Measurements from ENCODE around the gene NUP54.

DNA sequence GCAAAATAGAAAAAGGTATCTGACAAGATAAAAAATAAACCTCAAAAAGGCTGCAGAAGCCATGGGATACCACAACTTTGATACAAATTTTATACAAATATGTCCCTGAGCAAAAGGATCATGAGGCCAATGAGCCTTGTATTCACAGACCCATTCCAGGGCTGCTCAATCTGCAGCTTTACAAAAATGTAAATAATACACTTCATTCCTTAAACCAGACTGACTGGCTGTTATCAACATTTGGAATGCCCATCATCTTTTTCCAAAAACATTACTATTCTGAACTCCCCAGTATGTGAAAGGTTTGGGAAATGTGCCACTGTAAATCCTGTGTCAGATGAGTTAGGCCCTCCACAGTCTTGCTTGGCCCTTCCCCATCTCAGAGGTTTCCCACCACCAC, 40.0 kb upstream of the NUP54 start:
- TF ChIP-seq, protein P1, sequence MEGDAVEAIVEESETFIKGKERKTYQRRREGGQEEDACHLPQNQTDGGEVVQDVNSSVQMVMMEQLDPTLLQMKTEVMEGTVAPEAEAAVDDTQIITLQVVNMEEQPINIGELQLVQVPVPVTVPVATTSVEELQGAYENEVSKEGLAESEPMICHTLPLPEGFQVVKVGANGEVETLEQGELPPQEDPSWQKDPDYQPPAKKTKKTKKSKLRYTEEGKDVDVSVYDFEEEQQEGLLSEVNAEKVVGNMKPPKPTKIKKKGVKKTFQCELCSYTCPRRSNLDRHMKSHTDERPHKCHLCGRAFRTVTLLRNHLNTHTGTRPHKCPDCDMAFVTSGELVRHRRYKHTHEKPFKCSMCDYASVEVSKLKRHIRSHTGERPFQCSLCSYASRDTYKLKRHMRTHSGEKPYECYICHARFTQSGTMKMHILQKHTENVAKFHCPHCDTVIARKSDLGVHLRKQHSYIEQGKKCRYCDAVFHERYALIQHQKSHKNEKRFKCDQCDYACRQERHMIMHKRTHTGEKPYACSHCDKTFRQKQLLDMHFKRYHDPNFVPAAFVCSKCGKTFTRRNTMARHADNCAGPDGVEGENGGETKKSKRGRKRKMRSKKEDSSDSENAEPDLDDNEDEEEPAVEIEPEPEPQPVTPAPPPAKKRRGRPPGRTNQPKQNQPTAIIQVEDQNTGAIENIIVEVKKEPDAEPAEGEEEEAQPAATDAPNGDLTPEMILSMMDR (IDR thresholded peaks at IDR 0.05) = no peak
- TF ChIP-seq POLR2AphosphoS5 (IDR thresholded peaks at IDR 0.05) (no peak), POLR2A (IDR thresholded peaks at IDR 0.05) (no peak)

Measured in breast epithelium (tissue), 3 donors.